Trophoblast cell (in vitro differentiated cells and primary cell): ENCODE measurements around the gene NUP93.

Experiments used
- DNase-seq, 2 donors: peaks; one replicate each; pipeline ENCODE4 v3.0.0-alpha.2; 2016
- H2AFZ ChIP-seq: 2 replicates; pipeline ENCODE4 v1.6.1; 2013; ENCODE audit warnings: low read length, moderate library complexity, mild to moderate bottlenecking; ENCODE audit not compliant: insufficient read depth, poor library complexity
- H2AK5ac ChIP-seq: 2 replicates; pipeline ENCODE4 v1.6.1; 2013; ENCODE audit warnings: mild to moderate bottlenecking, low read length
- H2BK120ac ChIP-seq: 2 replicates; pipeline ENCODE4 v1.6.1; 2013; ENCODE audit warnings: low read length, mild to moderate bottlenecking, moderate library complexity; ENCODE audit not compliant: insufficient read depth, poor library complexity
- H2BK12ac ChIP-seq: 2 replicates; pipeline ENCODE4 v1.6.1; 2013; ENCODE audit warnings: mild to moderate bottlenecking, low read length, moderate library complexity
- H2BK5ac ChIP-seq: 2 replicates; pipeline ENCODE4 v1.6.1; 2013; ENCODE audit warnings: low read length, low read depth, moderate library complexity, mild to moderate bottlenecking; ENCODE audit not compliant: poor library complexity
- H3K14ac ChIP-seq: 2 replicates; pipeline ENCODE4 v1.6.1; 2013; ENCODE audit warnings: mild to moderate bottlenecking, low read length
- H3K18ac ChIP-seq: 2 replicates; pipeline ENCODE4 v1.6.1; 2013; ENCODE audit warnings: mild to moderate bottlenecking, low read length
- H3K23ac ChIP-seq: 2 replicates; pipeline ENCODE4 v1.6.1; 2013; ENCODE audit warnings: low read length
- H3K27ac ChIP-seq: 2 replicates; pipeline ENCODE4 v1.5.1; 2013; ENCODE audit warnings: low read depth, mild to moderate bottlenecking, inconsistent platforms, low read length, moderate library complexity
- H3K27me3 ChIP-seq: 2 replicates; pipeline ENCODE4 v1.6.1; 2013; ENCODE audit warnings: inconsistent platforms, mild to moderate bottlenecking, low read length, moderate library complexity; ENCODE audit not compliant: insufficient read depth
- H3K36me3 ChIP-seq, 2 experiments: 1 replicate in 1 of 2; 2 replicates in 1 of 2; pipeline ENCODE4 v1.6.1; 2013; ENCODE audit warnings: low read length in 2 of 2, mild to moderate bottlenecking in 2 of 2, moderate library complexity in 1 of 2; ENCODE audit not compliant: insufficient read depth in 2 of 2, control insufficient read depth in 1 of 2
- H3K4ac ChIP-seq: 2 replicates; pipeline ENCODE4 v1.6.1; 2013; ENCODE audit warnings: low read depth, mild to moderate bottlenecking, low read length, moderate library complexity
- H3K4me1 ChIP-seq, 2 experiments: 1 replicate in 1 of 2; 2 replicates in 1 of 2; pipeline ENCODE4 v1.6.1; 2013; ENCODE audit warnings: low read length in 2 of 2, mild to moderate bottlenecking in 2 of 2, moderate library complexity in 1 of 2; ENCODE audit not compliant: insufficient read depth in 2 of 2, control insufficient read depth in 1 of 2
- H3K4me2 ChIP-seq: 2 replicates; pipeline ENCODE4 v1.6.1; 2013; ENCODE audit warnings: inconsistent platforms, mild to moderate bottlenecking, low read length, moderate library complexity
- H3K4me3 ChIP-seq: 2 replicates; pipeline ENCODE4 v1.5.1; 2013; ENCODE audit warnings: mild to moderate bottlenecking, low read depth, low read length, inconsistent platforms
- H3K79me1 ChIP-seq: one replicate; pipeline ENCODE4 v1.6.1; 2013; ENCODE audit warnings: low read length
- H3K79me2 ChIP-seq: 2 replicates; pipeline ENCODE4 v1.6.1; 2013; ENCODE audit warnings: low read length, mild to moderate bottlenecking; ENCODE audit not compliant: control insufficient read depth, insufficient read depth, poor library complexity
- H3K9ac ChIP-seq: 2 replicates; pipeline ENCODE4 v1.6.1; 2013; ENCODE audit warnings: mild to moderate bottlenecking, low read length
- H3K9me3 ChIP-seq: 2 replicates; pipeline ENCODE4 v1.6.1; 2013; ENCODE audit warnings: low read depth, mild to moderate bottlenecking, control low read depth, inconsistent platforms, low read length; ENCODE audit not compliant: insufficient read depth
- H4K12ac ChIP-seq: 2 replicates; pipeline ENCODE4 v1.6.1; 2013; ENCODE audit warnings: low read depth, mild to moderate bottlenecking, low read length, moderate library complexity
- H4K8ac ChIP-seq: 2 replicates; pipeline ENCODE4 v1.6.1; 2013; ENCODE audit warnings: low read depth, mild to moderate bottlenecking, low read length, moderate library complexity
- H4K91ac ChIP-seq: one replicate; pipeline ENCODE4 v1.6.1; 2013; ENCODE audit warnings: low read depth, mild to moderate bottlenecking, low read length, moderate library complexity
- WGBS: extraction: QIAGEN DNeasy Blood & Tissue Kit; methylation state at CpG from one replicate; pipeline ENCODE4 v1.1.7; 2013; ENCODE audit warnings: missing lambda C conversion rate; ENCODE audit not compliant: insufficient read length, insufficient coverage; ENCODE audit errors: extremely low coverage; 5-methylcytosine and 5-hydroxymethylcytosine counted together

The NUP93 gene

GRCh38 chr16:56764835-56765234 lies 34.9 kb downstream of the NUP93 start:
- Histone ChIP-seq H3K18ac (no peak overlapping the region), H2AFZ (no peak overlapping the region), H3K79me2 (no peaks in the 10 kb centered on the region), H4K91ac (no peak overlapping the region), H3K9ac (no peak overlapping the region), H3K79me1 (no peaks in the 10 kb centered on the region), H3K27me3 (no peaks in the 10 kb centered on the region), H3K36me3 (peaks cover 12 to 16% of the 10 kb centered on the region in 2 experiments), H2AK5ac (no peak overlapping the region), H3K4me2 (no peak overlapping the region), H2BK12ac (no peak overlapping the region), H3K9me3 (no peaks in the 10 kb centered on the region), H3K4me1 (no peaks in the 10 kb centered on the region), H4K8ac (no peak overlapping the region), H3K23ac (no peak overlapping the region), H3K14ac (no peak overlapping the region), H2BK120ac (no peak overlapping the region), H3K4ac (no peak overlapping the region), H3K4me3 (no peak overlapping the region), H2BK5ac (no peak overlapping the region), H3K27ac (no peak overlapping the region), H4K12ac (no peak overlapping the region)
- no peak for DNase-seq
- no CpG with 5 or more reads among the region's 2 CpGs for WGBS

- 100% methylated on average over 1 of the region's 4 CpGs for WGBS
- H2BK120ac ChIP-seq, result no peak overlapping the region
- no peak overlapping the region for H3K4ac ChIP-seq
- H4K91ac ChIP-seq, result no peak overlapping the region
- H3K14ac ChIP-seq, result no peak overlapping the region
- H3K23ac ChIP-seq, result no peak overlapping the region
- no peak for DNase-seq
- H3K9ac ChIP-seq, result no peak overlapping the region
- H3K4me1 ChIP-seq, result no peaks in the 10 kb centered on the region
- H3K79me1 ChIP-seq, result no peaks in the 10 kb centered on the region
- H4K12ac ChIP-seq, result no peak overlapping the region
- H2BK12ac ChIP-seq, result no peak overlapping the region
- no peaks in the 10 kb centered on the region for H3K27me3 ChIP-seq
- H3K36me3 ChIP-seq, result peaks cover 6 to 8% of the 10 kb centered on the region in 2 experiments
- no peaks in the 10 kb centered on the region for H3K79me2 ChIP-seq
- no peak overlapping the region for H3K4me2 ChIP-seq
- H2AFZ ChIP-seq, result no peak overlapping the region
- H3K4me3 ChIP-seq, result no peak overlapping the region
- H3K27ac ChIP-seq, result no peak overlapping the region
- H3K9me3 ChIP-seq, result no peaks in the 10 kb centered on the region
- H2BK5ac ChIP-seq, result no peak overlapping the region
- no peak overlapping the region for H4K8ac ChIP-seq
- H3K18ac ChIP-seq, result no peak overlapping the region
- no peak overlapping the region for H2AK5ac ChIP-seq
Measured at GRCh38 chr16:56765949-56766348, 36.0 kb downstream of the NUP93 start.

- Histone ChIP-seq H3K4me3 (no peak overlapping the region), H4K91ac (no peak overlapping the region), H3K79me1 (no peaks in the 10 kb centered on the region), H2BK5ac (no peak overlapping the region), H3K9ac (no peak overlapping the region), H3K36me3 (peaks cover 6 to 8% of the 10 kb centered on the region in 2 experiments), H2BK12ac (no peak overlapping the region), H3K4ac (no peak overlapping the region), H3K14ac (no peak overlapping the region), H4K8ac (no peak overlapping the region), H3K79me2 (no peaks in the 10 kb centered on the region), H2AFZ (no peak overlapping the region), H2AK5ac (no peak overlapping the region), H2BK120ac (no peak overlapping the region), H3K9me3 (no peaks in the 10 kb centered on the region), H3K4me1 (no peaks in the 10 kb centered on the region), H3K18ac (no peak overlapping the region), H3K4me2 (no peak overlapping the region), H3K23ac (no peak overlapping the region), H3K27ac (no peak overlapping the region), H3K27me3 (no peaks in the 10 kb centered on the region), H4K12ac (peak overlapping the region; percentile 7)
- DNase-seq, result no peak
- no CpG with 5 or more reads among the region's 3 CpGs for WGBS
Measured at GRCh38 chr16:56767024-56767423, 37.1 kb downstream of the NUP93 start.

- H3K18ac ChIP-seq, result no peak overlapping the region
- peaks cover 4 to 8% of the 10 kb centered on the region in 2 experiments for H3K36me3 ChIP-seq
- H3K27me3 ChIP-seq, result no peaks in the 10 kb centered on the region
- H2BK5ac ChIP-seq, result no peak overlapping the region
- no peak overlapping the region for H3K27ac ChIP-seq
- no peak overlapping the region for H2AFZ ChIP-seq
- WGBS, result no CpG with 5 or more reads among the region's 3 CpGs
- H4K91ac ChIP-seq, result no peak overlapping the region
- H3K9me3 ChIP-seq, result no peaks in the 10 kb centered on the region
- no peak overlapping the region for H3K4ac ChIP-seq
- no peak overlapping the region for H2BK120ac ChIP-seq
- no peak overlapping the region for H4K12ac ChIP-seq
- H4K8ac ChIP-seq, result no peak overlapping the region
- H3K9ac ChIP-seq, result no peak overlapping the region
- H3K4me1 ChIP-seq, result no peaks in the 10 kb centered on the region
- no peak overlapping the region for H2BK12ac ChIP-seq
- no peak overlapping the region for H3K23ac ChIP-seq
- H3K79me1 ChIP-seq, result no peaks in the 10 kb centered on the region
- H2AK5ac ChIP-seq, result no peak overlapping the region
- H3K4me3 ChIP-seq, result no peak overlapping the region
- H3K14ac ChIP-seq, result no peak overlapping the region
- no peak for DNase-seq
- H3K79me2 ChIP-seq, result no peaks in the 10 kb centered on the region
- H3K4me2 ChIP-seq, result no peak overlapping the region
Measured at GRCh38 chr16:56769677-56770076, 39.7 kb downstream of the NUP93 start.
